RPMI7951 (cell line): ENCODE measurements around the gene NT5C. TPM values are rescaled to one million over a fixed set of nuclear protein-coding genes. Genes with fewer than 3 reads are reported as not detected.
"Not testable (repeated sequence)": the region's sequence is repeated elsewhere in the genome, so short reads cannot be mapped to it uniquely, and the experiment has no call there.

ENCODE experiments used
- DNase-seq: peaks from one replicate; pipeline ENCODE4 v3.0.0-alpha.2; 2012; ENCODE audit warnings: low read depth
- total RNA-seq: library from RNA; depleted of rRNA; stranded (reverse); fragments of >200 nt; shearing (Covaris generic); gene quantifications from 2 replicates; pipeline ENCODE4 v1.2.3, GENCODE V29; 2014

Gene NT5C
- total RNA-seq, 1 experiment from 2014 or later: 78.1 TPM

GRCh38 chr17:75144816-75145512 is 13.4 kb upstream of the NT5C start:
- no peak for DNase-seq

- no peak for DNase-seq
Measured at GRCh38 chr17:75142236-75142971, 10.9 kb upstream of the NT5C start.

- DNase-seq: no peak
Measured at GRCh38 chr17:75138519-75138918, 7.0 kb upstream of the NT5C start.

GRCh38 chr17:75137762-75138161 is 6.2 kb upstream of the NT5C start:
- not testable (repeated sequence) for DNase-seq

- DNase-seq: no peak
Measured at GRCh38 chr17:75135946-75136345, 4.4 kb upstream of the NT5C start.

- no peak for DNase-seq
Measured at GRCh38 chr17:75135452-75135851, 3.9 kb upstream of the NT5C start.

GRCh38 chr17:75133607-75134347 is 2.2 kb upstream of the NT5C start:
- not testable (repeated sequence) for DNase-seq

- no peak for DNase-seq
Measured at GRCh38 chr17:75133001-75133400, 1.5 kb upstream of the NT5C start.

GRCh38 chr17:75132018-75133000 is 767 bp upstream of the NT5C start:
- not testable (repeated sequence) for DNase-seq

- peak; percentile 55 for DNase-seq
Measured at GRCh38 chr17:75130632-75131277, 787 bp downstream of the NT5C start.

GRCh38 chr17:75130059-75130631 is 1.4 kb downstream of the NT5C start:
- DNase-seq: no peak

- DNase-seq: no peak
Measured at GRCh38 chr17:75129576-75129975, 2.0 kb downstream of the NT5C start.

GRCh38 chr17:75128694-75129505 is 2.6 kb downstream of the NT5C start:
- no peak for DNase-seq

- not testable (repeated sequence) for DNase-seq
Measured at GRCh38 chr17:75127936-75128335, 3.6 kb downstream of the NT5C start.

GRCh38 chr17:75126954-75127353 is 4.6 kb downstream of the NT5C start:
- DNase-seq: no peak

GRCh38 chr17:75125984-75126383 is 5.6 kb downstream of the NT5C start:
- no peak for DNase-seq

- DNase-seq: no peak
Measured at GRCh38 chr17:75124819-75125162, 6.8 kb downstream of the NT5C start.

GRCh38 chr17:75124041-75124818 is 7.3 kb downstream of the NT5C start:
- DNase-seq: peak; percentile 98

GRCh38 chr17:75118307-75118706 is 13.2 kb downstream of the NT5C start:
- DNase-seq: no peak
